HG03520 (cell line): ENCODE results near the gene THRA.

Experiments used
- ATAC-seq: cut with Tn5 transposase; IDR thresholded peaks from one replicate; pipeline ENCODE4 v1.9.1; 2021; ENCODE audit warnings: mild to moderate bottlenecking, moderate library complexity; ENCODE audit not compliant: unreplicated experiment

THRA gene

GRCh38 chr17:40063187-40063771, 514 bp downstream of the THRA start:
- no peak for ATAC-seq

- no peak for ATAC-seq
Measured at GRCh38 chr17:40063901-40064531, 1.3 kb downstream of the THRA start.

- ATAC-seq: no peak
Measured at GRCh38 chr17:40064971-40065768, 2.4 kb downstream of the THRA start.

GRCh38 chr17:40065769-40066510, 3.2 kb downstream of the THRA start:
- ATAC-seq: no peak

GRCh38 chr17:40067710-40068109, 4.9 kb downstream of the THRA start:
- no peak for ATAC-seq

- ATAC-seq: no peak
Measured at GRCh38 chr17:40068129-40068581, 5.4 kb downstream of the THRA start.

GRCh38 chr17:40068584-40068916, 5.8 kb downstream of the THRA start:
- ATAC-seq: no peak

- ATAC-seq: no peak
Measured at GRCh38 chr17:40068917-40069750, 6.4 kb downstream of the THRA start.

- ATAC-seq: no peak
Measured at GRCh38 chr17:40069751-40070708, 7.3 kb downstream of the THRA start.

GRCh38 chr17:40070709-40071312, 8.0 kb downstream of the THRA start:
- ATAC-seq: no peak

- ATAC-seq: no peak
Measured at GRCh38 chr17:40071313-40072039, 8.7 kb downstream of the THRA start.

- ATAC-seq: no peak
Measured at GRCh38 chr17:40072040-40072734, 9.4 kb downstream of the THRA start.

GRCh38 chr17:40072735-40073346, 10.1 kb downstream of the THRA start:
- no peak for ATAC-seq

GRCh38 chr17:40073454-40074174, 10.8 kb downstream of the THRA start:
- ATAC-seq: no peak

GRCh38 chr17:40074175-40074512, 11.4 kb downstream of the THRA start:
- no peak for ATAC-seq

GRCh38 chr17:40074871-40075200, 12.1 kb downstream of the THRA start:
- ATAC-seq: no peak
